NCI-H2196 (cell line): ENCODE measurements around the gene JAM3.
A peak's percentile ranks its signal among the peaks of the same experiment; 100 is the strongest.

Experiments used
- DNase-seq: peaks from one replicate; lab custom pipeline; 2025; ENCODE audit not compliant: unreplicated experiment; lab: John Stamatoyannopoulos, UW

The JAM3 gene

GRCh38 chr11:134142536-134142935, 73.7 kb downstream of the JAM3 start:
- no peak for DNase-seq

DNA sequence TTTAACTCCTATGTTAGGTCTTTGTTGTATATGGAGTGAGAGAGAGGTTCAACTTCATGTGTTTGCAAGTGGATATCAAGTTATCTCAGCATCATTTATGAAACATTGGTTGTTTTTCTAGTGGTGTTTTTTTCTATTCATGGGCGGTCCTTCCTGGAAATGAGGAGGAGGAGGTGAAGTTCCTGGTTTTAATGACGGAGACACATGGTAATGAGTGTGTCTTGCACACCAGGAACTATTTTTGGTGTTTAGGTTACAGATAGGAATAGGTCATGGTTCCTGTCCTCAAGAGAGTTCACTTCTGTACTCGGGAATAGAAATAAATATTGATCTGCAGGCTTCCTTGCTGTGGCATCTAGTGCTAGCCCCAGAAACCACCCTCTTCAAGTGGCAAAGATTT, 74.9 kb downstream of the JAM3 start:
- DNase-seq, result no peak

GRCh38 chr11:134144744-134145143, 75.9 kb downstream of the JAM3 start:
- DNase-seq, result no peak

- DNase-seq, result peak; percentile 53
These were observed 76.8 kb downstream of the JAM3 start for GRCh38 chr11:134145715-134146114.

DNA sequence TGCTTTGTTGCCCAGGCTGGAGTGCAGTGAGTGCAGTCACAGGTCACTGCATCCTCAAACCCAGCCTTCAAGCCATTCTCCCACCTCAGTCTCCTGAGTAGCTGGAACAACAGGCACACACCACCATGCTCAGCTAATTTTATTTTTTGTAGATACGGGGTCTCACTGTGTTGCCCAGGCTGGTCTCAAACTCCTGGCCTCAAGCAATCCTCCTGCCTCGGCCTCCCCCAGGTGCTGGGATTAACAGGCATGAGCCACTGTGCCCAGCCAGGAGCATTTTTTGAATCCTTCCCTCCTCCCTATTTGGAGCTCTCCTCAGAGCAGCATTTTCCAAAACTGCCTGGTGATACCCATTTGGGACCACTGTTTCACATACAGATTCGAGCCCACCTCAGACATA, 77.7 kb downstream of the JAM3 start:
- no peak for DNase-seq

DNA sequence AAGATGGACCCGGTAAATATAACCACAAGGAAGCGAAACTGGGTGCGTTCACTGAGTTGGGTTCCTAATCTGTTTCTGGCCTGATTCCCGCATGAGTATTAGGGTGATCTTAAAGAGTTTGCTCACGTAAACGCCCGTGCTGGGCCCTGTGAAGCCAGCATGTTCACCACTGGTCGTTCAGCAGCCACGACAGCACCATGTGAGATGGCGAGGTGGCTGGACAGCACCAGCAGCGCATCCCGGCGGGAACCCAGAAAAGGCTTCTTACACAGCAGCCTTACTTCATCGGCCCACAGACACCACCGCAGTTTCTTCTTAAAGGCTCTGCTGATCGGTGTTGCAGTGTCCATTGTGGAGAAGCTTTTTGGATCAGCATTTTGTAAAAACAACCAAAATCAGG, 80.5 kb downstream of the JAM3 start:
- no peak for DNase-seq

GRCh38 chr11:134150195-134150903, 81.5 kb downstream of the JAM3 start:
- DNase-seq, result no peak

- DNase-seq, result no peak
These were observed 82.3 kb downstream of the JAM3 start for GRCh38 chr11:134151083-134151747.

DNA sequence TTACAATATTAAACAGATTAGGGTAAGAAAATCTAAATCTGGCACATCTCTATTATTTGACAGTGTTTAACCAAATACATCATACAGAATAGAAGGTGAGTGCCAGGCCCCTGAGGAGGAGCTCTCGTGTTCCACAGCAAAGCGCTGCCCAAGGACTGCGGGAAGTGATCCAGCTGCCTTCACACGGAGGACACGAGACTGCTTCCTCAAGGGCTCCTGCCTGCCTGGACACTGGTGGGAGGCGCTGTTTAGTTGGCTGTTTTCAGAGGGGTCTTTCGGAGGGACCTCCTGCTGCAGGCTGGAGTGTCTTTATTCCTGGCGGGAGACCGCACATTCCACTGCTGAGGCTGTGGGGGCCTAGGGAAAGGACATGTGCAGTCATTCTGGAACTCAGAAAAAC, 83.8 kb downstream of the JAM3 start:
- no peak for DNase-seq

GRCh38 chr11:134153147-134153905, 84.5 kb downstream of the JAM3 start:
- DNase-seq, result no peak

DNA sequence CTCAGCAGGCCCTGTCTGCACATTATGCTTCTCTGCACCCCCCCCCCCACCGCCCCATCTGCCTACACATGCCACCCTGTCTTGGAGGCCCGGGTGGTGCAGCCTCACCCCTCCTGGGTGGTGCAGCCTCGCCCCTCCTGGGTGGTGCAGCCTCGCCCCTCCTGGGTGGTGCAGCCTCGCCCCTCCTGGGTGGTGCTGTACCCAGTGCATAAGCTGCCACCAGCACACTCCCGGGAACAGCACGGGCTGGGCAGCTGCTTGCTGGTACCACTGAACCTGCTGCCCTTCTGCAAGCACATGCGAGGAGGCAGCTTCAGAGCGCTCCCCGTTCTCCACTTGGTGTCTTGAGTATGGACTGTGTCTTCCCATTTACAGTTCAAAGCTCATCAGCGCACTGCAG, 85.6 kb downstream of the JAM3 start:
- DNase-seq, result no peak

- no peak for DNase-seq
These were observed 86.6 kb downstream of the JAM3 start for GRCh38 chr11:134155456-134155855.

GRCh38 chr11:134155946-134156865, 87.3 kb downstream of the JAM3 start:
- DNase-seq, result no peak

DNA sequence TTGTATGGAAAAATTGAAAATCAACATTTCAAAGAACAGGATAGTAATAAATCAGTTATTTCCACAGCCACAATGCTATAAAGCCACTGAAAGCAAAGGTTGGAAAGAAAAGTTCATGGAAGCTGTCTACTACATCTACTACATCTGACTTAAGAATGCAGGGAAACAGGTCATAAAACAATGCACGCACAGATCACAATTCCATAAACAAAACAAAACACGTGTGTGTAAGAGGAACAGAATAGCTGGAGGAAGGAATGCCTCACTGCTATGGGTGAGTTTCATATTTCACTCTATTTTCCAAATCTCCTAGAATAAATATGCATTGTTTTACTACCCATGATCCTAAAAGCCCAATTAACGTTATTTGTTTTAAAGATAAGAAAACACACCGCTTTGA, 88.6 kb downstream of the JAM3 start:
- no peak for DNase-seq

- no peak for DNase-seq
These were observed 89.2 kb downstream of the JAM3 start for GRCh38 chr11:134158023-134158422.

GRCh38 chr11:134159652-134160051, 90.8 kb downstream of the JAM3 start:
- no peak for DNase-seq

- no peak for DNase-seq
These were observed 95.9 kb downstream of the JAM3 start for GRCh38 chr11:134164490-134165370.

DNA sequence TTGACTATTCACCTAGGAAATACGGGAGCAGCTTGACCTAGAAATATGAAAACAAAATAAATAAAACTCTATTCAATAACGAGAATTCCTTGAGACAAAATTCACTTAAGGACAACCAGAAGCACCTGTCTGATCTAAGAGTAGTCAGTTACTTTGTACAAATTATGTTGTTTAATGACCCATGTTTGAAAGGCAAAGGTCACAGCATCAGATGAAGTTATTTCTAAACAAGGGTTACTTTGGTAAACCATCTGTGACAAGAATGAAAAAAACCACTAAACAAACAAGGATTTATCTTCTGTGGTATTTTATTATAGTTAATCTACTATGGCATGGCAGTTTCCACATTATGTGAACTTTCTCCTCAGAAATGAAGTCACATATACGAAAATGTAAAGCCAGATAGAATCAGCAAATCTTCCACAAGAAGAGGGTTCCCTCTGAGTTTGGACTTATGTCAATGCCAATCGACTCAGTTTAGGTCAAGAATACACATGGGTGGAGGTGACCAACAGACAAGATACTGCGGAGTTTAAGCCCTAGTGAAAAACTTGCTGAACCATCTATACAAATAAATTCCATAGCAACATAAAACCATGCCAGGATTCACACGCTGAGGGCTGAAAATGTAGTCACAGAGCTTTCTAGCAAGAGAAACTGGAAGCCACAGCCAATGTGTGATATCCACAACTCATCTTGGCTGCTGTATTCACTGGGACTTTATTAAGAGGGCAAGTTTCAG, 101.5 kb downstream of the JAM3 start:
- no peak for DNase-seq

DNA sequence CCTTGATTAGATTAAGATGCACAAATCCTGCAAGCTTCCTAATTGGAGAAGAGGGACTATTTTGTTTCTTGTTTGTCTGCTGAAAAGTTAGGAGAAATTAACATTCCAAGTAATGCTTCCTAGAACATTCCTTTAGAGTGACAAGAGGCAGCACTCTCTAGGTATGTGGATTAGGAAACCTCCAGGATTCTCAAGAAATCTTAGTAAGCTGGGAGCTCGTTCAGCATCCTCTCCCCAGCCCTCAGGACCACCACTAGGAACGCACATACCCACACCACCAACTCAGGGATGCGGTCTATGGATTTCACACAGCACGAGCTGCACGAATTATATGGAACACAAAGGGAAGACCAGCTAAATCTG, 102.0 kb downstream of the JAM3 start:
- no peak for DNase-seq
